ENCODE data around the gene MAD2L1. TPM values are rescaled to one million over a fixed set of nuclear protein-coding genes. Genes with fewer than 3 reads are reported as not detected.

The MAD2L1 gene
- total RNA-seq, 2 experiments from 2014 or later, result 109 to 112 TPM

- no peaks in the 10 kb centered on the region for H4K20me1 ChIP-seq (ENCODE audit: insufficient read depth, low read length)
- no TSS peak for BruUV-seq (replicated peaks)
- DNase-seq (ENCODE audit: low spot score), result no peak
- ChIA-PET POLR2A (no interaction called here), CTCF (ENCODE audit: unreplicated experiment) (interaction anchor here (0.9 kb wide), 1 partner anchor 382 kb away, joined by 3 read pairs; the partner anchor contains the start of gene PDE5A)
- no peaks in the 10 kb centered on the region for H3K79me2 ChIP-seq (ENCODE audit: insufficient read depth, low read depth, low read length)
- no peak overlapping the region for H3K4me3 ChIP-seq (ENCODE audit: low read depth, low read length, poor library complexity, severe bottlenecking)
- H3K4me2 ChIP-seq (ENCODE audit: low read length), result no peak overlapping the region
- H3K4me1 ChIP-seq (ENCODE audit: insufficient read depth, low read length, poor library complexity, severe bottlenecking), result no peaks in the 10 kb centered on the region
- no peak overlapping the region for H2AFZ ChIP-seq (ENCODE audit: low read length)
- H3K27ac ChIP-seq (ENCODE audit: low read depth, low read length, poor library complexity, severe bottlenecking), result no peak overlapping the region
- no peaks in the 10 kb centered on the region for H3K9me2 ChIP-seq (ENCODE audit: insufficient read depth, low read length)
- H3K9me3 ChIP-seq (ENCODE audit: low read length), result no peaks in the 10 kb centered on the region
- TF ChIP-seq, protein P1, sequence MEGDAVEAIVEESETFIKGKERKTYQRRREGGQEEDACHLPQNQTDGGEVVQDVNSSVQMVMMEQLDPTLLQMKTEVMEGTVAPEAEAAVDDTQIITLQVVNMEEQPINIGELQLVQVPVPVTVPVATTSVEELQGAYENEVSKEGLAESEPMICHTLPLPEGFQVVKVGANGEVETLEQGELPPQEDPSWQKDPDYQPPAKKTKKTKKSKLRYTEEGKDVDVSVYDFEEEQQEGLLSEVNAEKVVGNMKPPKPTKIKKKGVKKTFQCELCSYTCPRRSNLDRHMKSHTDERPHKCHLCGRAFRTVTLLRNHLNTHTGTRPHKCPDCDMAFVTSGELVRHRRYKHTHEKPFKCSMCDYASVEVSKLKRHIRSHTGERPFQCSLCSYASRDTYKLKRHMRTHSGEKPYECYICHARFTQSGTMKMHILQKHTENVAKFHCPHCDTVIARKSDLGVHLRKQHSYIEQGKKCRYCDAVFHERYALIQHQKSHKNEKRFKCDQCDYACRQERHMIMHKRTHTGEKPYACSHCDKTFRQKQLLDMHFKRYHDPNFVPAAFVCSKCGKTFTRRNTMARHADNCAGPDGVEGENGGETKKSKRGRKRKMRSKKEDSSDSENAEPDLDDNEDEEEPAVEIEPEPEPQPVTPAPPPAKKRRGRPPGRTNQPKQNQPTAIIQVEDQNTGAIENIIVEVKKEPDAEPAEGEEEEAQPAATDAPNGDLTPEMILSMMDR (conservative IDR thresholded peaks at IDR 0.05; ENCODE audit: low read length), result no peak
- TF ChIP-seq EZH2phosphoT487 (IDR thresholded peaks at IDR 0.05; ENCODE audit: borderline replicate concordance, low read depth, low read length), result no peak
- intact Hi-C loops (cut with micrococcal nuclease; ENCODE audit: unreplicated experiment), result no loop called here
- H3K36me3 ChIP-seq (ENCODE audit: insufficient read depth, low read length), result no peaks in the 10 kb centered on the region
Observed at GRCh38 chr4:120010646-120011045, 56.0 kb downstream of the MAD2L1 start.

DNA sequence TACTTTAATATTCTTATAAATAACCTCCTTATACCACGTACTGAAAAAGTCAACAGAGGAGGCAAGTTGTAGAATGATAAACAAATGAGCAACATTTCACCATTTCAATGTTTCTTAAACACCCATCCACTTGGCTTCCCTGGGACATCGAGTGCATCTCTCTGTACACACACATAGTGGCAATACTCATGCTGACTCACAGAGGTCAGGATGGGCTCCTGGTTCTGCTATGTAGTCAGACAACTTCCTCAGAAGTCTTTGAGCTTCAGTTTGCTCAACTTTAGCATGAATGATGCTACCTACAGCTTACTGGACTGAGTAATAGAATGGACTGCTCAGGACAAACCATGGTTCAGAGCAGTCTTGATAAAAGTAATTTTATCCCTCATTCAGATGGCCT lies 56.9 kb downstream of the MAD2L1 start:
- H3K4me3 ChIP-seq (ENCODE audit: low read depth, low read length, poor library complexity, severe bottlenecking), result no peak overlapping the region
- H3K9me3 ChIP-seq (ENCODE audit: low read length), result no peaks in the 10 kb centered on the region
- H3K4me2 ChIP-seq (ENCODE audit: low read length), result no peak overlapping the region
- H4K20me1 ChIP-seq (ENCODE audit: insufficient read depth, low read length), result no peaks in the 10 kb centered on the region
- no peak overlapping the region for H3K27ac ChIP-seq (ENCODE audit: low read depth, low read length, poor library complexity, severe bottlenecking)
- no peaks in the 10 kb centered on the region for H3K36me3 ChIP-seq (ENCODE audit: insufficient read depth, low read length)
- H3K79me2 ChIP-seq (ENCODE audit: insufficient read depth, low read depth, low read length), result no peaks in the 10 kb centered on the region
- TF ChIP-seq EZH2phosphoT487 (IDR thresholded peaks at IDR 0.05; ENCODE audit: borderline replicate concordance, low read depth, low read length), result no peak
- TF ChIP-seq, protein P1 (conservative IDR thresholded peaks at IDR 0.05; ENCODE audit: low read length), result no peak
- POLR2A ChIA-PET, result interaction anchor here (1.0 kb wide), 1 partner anchor 26 kb away, joined by 5 read pairs; no protein-coding TSS in a partner anchor
- no TSS peak for BruUV-seq (replicated peaks)
- intact Hi-C loops (cut with micrococcal nuclease; ENCODE audit: unreplicated experiment), result no loop called here
- H2AFZ ChIP-seq (ENCODE audit: low read length), result no peak overlapping the region
- CTCF ChIA-PET (ENCODE audit: unreplicated experiment), result no interaction called here
- H3K9me2 ChIP-seq (ENCODE audit: insufficient read depth, low read length), result no peaks in the 10 kb centered on the region
- no peaks in the 10 kb centered on the region for H3K4me1 ChIP-seq (ENCODE audit: insufficient read depth, low read length, poor library complexity, severe bottlenecking)
- DNase-seq (ENCODE audit: low spot score), result no peak

GRCh38 chr4:120008957-120009356 lies 57.7 kb downstream of the MAD2L1 start:
- Histone ChIP-seq H2AFZ (ENCODE audit: low read length) (no peak overlapping the region), H3K27ac (ENCODE audit: low read depth, low read length, poor library complexity, severe bottlenecking) (no peak overlapping the region), H3K79me2 (ENCODE audit: insufficient read depth, low read depth, low read length) (no peaks in the 10 kb centered on the region), H3K4me1 (ENCODE audit: insufficient read depth, low read length, poor library complexity, severe bottlenecking) (no peaks in the 10 kb centered on the region), H3K9me2 (ENCODE audit: insufficient read depth, low read length) (no peaks in the 10 kb centered on the region), H3K4me3 (ENCODE audit: low read depth, low read length, poor library complexity, severe bottlenecking) (no peak overlapping the region), H4K20me1 (ENCODE audit: insufficient read depth, low read length) (no peaks in the 10 kb centered on the region), H3K4me2 (ENCODE audit: low read length) (no peak overlapping the region), H3K36me3 (ENCODE audit: insufficient read depth, low read length) (no peaks in the 10 kb centered on the region), H3K9me3 (ENCODE audit: low read length) (no peaks in the 10 kb centered on the region)
- DNase-seq (ENCODE audit: low spot score), result no peak
- no TSS peak for BruUV-seq (replicated peaks)
- ChIA-PET POLR2A (no interaction called here), CTCF (ENCODE audit: unreplicated experiment) (no interaction called here)
- intact Hi-C loops (cut with micrococcal nuclease; ENCODE audit: unreplicated experiment), result no loop called here
- TF ChIP-seq EZH2phosphoT487 (IDR thresholded peaks at IDR 0.05; ENCODE audit: borderline replicate concordance, low read depth, low read length), result no peak
- TF ChIP-seq, protein P1 (conservative IDR thresholded peaks at IDR 0.05; ENCODE audit: low read length), result no peak

Measured in OCI-LY7 (cell line).